Measurements from ENCODE around the gene EMC6.

EMC6 gene

GRCh38 chr17:3689262-3690093 lies 20.9 kb downstream of the EMC6 start:
- DNase-seq (ENCODE audit: low read depth), result no peak
- H3K4me3 ChIP-seq (ENCODE audit: low read depth, low read length), result no peak overlapping the region
- TF ChIP-seq CTCF (IDR thresholded peaks at IDR 0.05; ENCODE audit: low read depth, low read length, missing control alignments), result no peak

GRCh38 chr17:3690094-3690715 lies 21.6 kb downstream of the EMC6 start:
- DNase-seq (ENCODE audit: low read depth), result no peak
- TF ChIP-seq CTCF (IDR thresholded peaks at IDR 0.05; ENCODE audit: low read depth, low read length, missing control alignments), result no peak
- no peak overlapping the region for H3K4me3 ChIP-seq (ENCODE audit: low read depth, low read length)

- TF ChIP-seq CTCF (IDR thresholded peaks at IDR 0.05; ENCODE audit: low read depth, low read length, missing control alignments), result peak; percentile 59
- DNase-seq (ENCODE audit: low read depth), result no peak
Measured at GRCh38 chr17:3691617-3692067, 23.0 kb downstream of the EMC6 start.

GRCh38 chr17:3692346-3692745 lies 23.7 kb downstream of the EMC6 start:
- H3K4me3 ChIP-seq (ENCODE audit: low read depth, low read length), result no peak overlapping the region
- peak; percentile 40 for TF ChIP-seq CTCF (IDR thresholded peaks at IDR 0.05; ENCODE audit: low read depth, low read length, missing control alignments)

More at GRCh38 chr17:3691617-3692067, 23.0 kb downstream of the EMC6 start:
- no peak overlapping the region for H3K4me3 ChIP-seq (ENCODE audit: low read depth, low read length)

GRCh38 chr17:3693141-3693540 lies 24.5 kb downstream of the EMC6 start:
- H3K4me3 ChIP-seq (ENCODE audit: low read depth, low read length), result peak overlapping the region; percentile 16; the same call in 1 of the 2 replicates
- TF ChIP-seq CTCF (IDR thresholded peaks at IDR 0.05; ENCODE audit: low read depth, low read length, missing control alignments), result no peak
- DNase-seq (ENCODE audit: low read depth), result no peak

More at GRCh38 chr17:3692346-3692745, 23.7 kb downstream of the EMC6 start:
- no peak for DNase-seq (ENCODE audit: low read depth)

GRCh38 chr17:3693829-3694231 lies 25.2 kb downstream of the EMC6 start:
- DNase-seq (ENCODE audit: low read depth), result peak; percentile 79
- TF ChIP-seq CTCF (IDR thresholded peaks at IDR 0.05; ENCODE audit: low read depth, low read length, missing control alignments), result no peak
- peak overlapping the region; percentile 77 for H3K4me3 ChIP-seq (ENCODE audit: low read depth, low read length)
